K562 (cell line): ENCODE data around the gene MRPS5. TPM values are rescaled to one million over a fixed set of nuclear protein-coding genes. Genes with fewer than 3 reads are reported as not detected.

ENCODE experiments used
- CTBP1 ChIP-seq: fragments of 450-650 bp; IDR thresholded peaks from 2 replicates; pipeline ENCODE4 v1.6.1; 2016; ENCODE audit warnings: borderline replicate concordance
- DLX4 ChIP-seq: fragments of 250-450 bp; sonication (Bioruptor Pico); IDR thresholded peaks from 2 replicates; pipeline ENCODE4 v1.6.1; 2021; ENCODE audit warnings: mild to moderate bottlenecking
- GATA2 ChIP-seq: sonication (generic); formaldehyde crosslinking; IDR thresholded peaks from 2 replicates; pipeline ENCODE4 v1.4.0; 2020; ENCODE audit warnings: mild to moderate bottlenecking, missing genetic modification reagents
- HNRNPLL ChIP-seq: fragments of 200-400 bp; formaldehyde crosslinking; IDR thresholded peaks from 2 replicates; pipeline ENCODE4 v1.6.1; 2017; ENCODE audit warnings: low read length, low read depth, mild to moderate bottlenecking; ENCODE audit not compliant: poor library complexity, severe bottlenecking
- KDM2B ChIP-seq: fragments of 250-450 bp; sonication (Bioruptor Pico); IDR thresholded peaks from 2 replicates; pipeline ENCODE4 v1.8.0; 2021; ENCODE audit warnings: mild to moderate bottlenecking, moderate library complexity
- KDM5B ChIP-seq: fragments of 200-600 bp; sonication (generic); IDR thresholded peaks from 2 replicates; pipeline ENCODE4 v1.6.1; 2012; ENCODE audit warnings: low read depth, mild to moderate bottlenecking, moderate library complexity, low read length, control low read depth, inconsistent platforms; ENCODE audit not compliant: insufficient replicate concordance
- ZNF639 ChIP-seq, 2 experiments: fragments of 200-800 bp in 1 of 2; sonication (Bioruptor generic) in 1 of 2; sonication (generic) in 1 of 2; formaldehyde crosslinking in 1 of 2; IDR thresholded peaks in 1 of 2; conservative IDR thresholded peaks in 1 of 2; 2 replicates each; pipeline versions ENCODE4 v1.5.0 to v1.6.1; 2016 to 2020; ENCODE audit warnings: missing compliant biosample characterization in 1 of 2, missing genetic modification characterization in 1 of 2, missing genetic modification reagents in 1 of 2
- ZNF695 ChIP-seq: fragments of 450-650 bp; formaldehyde crosslinking; IDR thresholded peaks from 2 replicates; pipeline ENCODE4 v1.4.0; 2020; ENCODE audit warnings: mild to moderate bottlenecking, moderate library complexity
- polyA plus RNA-seq, 8 experiments: library from polyadenylated mRNA; depleted of rRNA in 4 of 8; stranded (reverse) in 5 of 8; unstranded in 3 of 8; fragments of >200 nt; fragmentation: Nextera tagmentation in 2 of 8; fragmentation: Illumina TruSeq in 1 of 8; extraction: Ambion mirVana in 2 of 8; extraction: Trizol in 1 of 8; gene quantifications; 2 replicates each; pipeline versions ENCODE4 v1.2.1 to v1.2.3, GENCODE V29; 2011 to 2014; ENCODE audit warnings: inconsistent platforms in 1 of 8, missing spikeins in 1 of 8
- total RNA-seq, 7 experiments: library from RNA; depleted of rRNA in 6 of 7; stranded (reverse); fragments of >200 nt in 6 of 7; fragmentation: Illumina TruSeq in 2 of 7; extraction: Trizol in 2 of 7; gene quantifications; 2 replicates each; pipeline versions ENCODE4 v1.2.1 to v1.2.3, GENCODE V29; 2011 to 2021; ENCODE audit warnings: low replicate concordance in 1 of 7
- TF ChIP-seq, protein P1 (sequence below): fragments of 450-650 bp; IDR thresholded peaks from 2 replicates; pipeline ENCODE4 v1.6.1; 2016; ENCODE audit warnings: borderline replicate concordance
- TF ChIP-seq, protein P2 (sequence below): fragments of 450-650 bp; IDR thresholded peaks from 2 replicates; pipeline ENCODE4 v1.6.1; 2016; ENCODE audit warnings: mild to moderate bottlenecking, moderate library complexity

The MRPS5 gene
- total and polyA plus RNA-seq, 9 of the 15 experiments (the other 6 are each of a cell fraction or from before 2014, with no cell fraction given): 85.0 to 162 (median 118) TPM

DNA sequence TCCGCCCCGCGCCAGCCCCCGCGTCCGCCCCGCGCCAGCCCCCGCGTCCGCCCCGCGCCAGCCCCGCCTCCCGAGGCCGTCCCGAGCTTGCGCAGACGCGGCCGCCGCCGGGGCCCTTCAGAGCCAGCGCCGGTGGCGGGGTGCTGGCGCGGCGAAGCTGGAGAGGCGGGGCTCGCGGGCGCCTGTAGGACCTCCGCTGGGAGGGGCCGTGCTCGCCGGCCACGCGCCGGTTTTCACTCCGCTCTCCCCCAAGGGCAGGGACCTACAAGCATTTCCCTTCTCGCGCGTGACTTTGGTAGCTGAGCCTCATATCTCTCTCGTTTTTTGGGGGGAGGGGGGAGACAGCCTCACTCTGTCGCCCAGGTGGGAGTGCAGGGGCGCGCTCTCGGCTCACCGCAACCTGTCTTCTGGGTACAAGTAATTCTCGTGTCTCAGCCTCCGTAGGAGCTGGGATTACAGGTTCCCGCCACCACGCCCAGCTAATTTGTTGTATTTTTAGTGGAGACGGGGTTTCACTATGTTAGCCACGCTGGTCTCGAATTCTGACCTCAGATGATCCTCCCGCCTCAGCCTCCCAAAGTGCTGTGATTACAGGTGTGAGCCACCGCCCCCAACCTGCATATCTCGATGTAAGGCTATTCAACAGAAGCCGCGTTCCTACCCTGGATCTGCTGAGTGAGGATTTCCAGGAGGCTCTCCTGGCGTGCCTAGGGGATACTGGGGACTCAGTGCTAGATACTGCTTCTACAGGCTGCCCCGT lies 38.3 kb upstream of the MRPS5 start, which contains the start of gene ZNF514 (continued):
- peak in 1 of 2 experiments; percentile 63; a peak in 1 of 4 replicates for TF ChIP-seq ZNF639 (CRISPR knock-in tag; conservative IDR thresholded peaks at IDR 0.05 in 1 of 2, IDR thresholded peaks at IDR 0.05 in 1 of 2)
- TF ChIP-seq, protein P1, sequence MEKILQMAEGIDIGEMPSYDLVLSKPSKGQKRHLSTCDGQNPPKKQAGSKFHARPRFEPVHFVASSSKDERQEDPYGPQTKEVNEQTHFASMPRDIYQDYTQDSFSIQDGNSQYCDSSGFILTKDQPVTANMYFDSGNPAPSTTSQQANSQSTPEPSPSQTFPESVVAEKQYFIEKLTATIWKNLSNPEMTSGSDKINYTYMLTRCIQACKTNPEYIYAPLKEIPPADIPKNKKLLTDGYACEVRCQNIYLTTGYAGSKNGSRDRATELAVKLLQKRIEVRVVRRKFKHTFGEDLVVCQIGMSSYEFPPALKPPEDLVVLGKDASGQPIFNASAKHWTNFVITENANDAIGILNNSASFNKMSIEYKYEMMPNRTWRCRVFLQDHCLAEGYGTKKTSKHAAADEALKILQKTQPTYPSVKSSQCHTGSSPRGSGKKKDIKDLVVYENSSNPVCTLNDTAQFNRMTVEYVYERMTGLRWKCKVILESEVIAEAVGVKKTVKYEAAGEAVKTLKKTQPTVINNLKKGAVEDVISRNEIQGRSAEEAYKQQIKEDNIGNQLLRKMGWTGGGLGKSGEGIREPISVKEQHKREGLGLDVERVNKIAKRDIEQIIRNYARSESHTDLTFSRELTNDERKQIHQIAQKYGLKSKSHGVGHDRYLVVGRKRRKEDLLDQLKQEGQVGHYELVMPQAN: no peak
- no peak for TF ChIP-seq KDM2B (CRISPR knock-in tag)
- no peak for TF ChIP-seq ZNF695
- no peak for TF ChIP-seq DLX4 (CRISPR knock-in tag)
- TF ChIP-seq GATA2 (CRISPR knock-in tag): no peak
- peak; percentile 63 for TF ChIP-seq KDM5B
- TF ChIP-seq, protein P2, sequence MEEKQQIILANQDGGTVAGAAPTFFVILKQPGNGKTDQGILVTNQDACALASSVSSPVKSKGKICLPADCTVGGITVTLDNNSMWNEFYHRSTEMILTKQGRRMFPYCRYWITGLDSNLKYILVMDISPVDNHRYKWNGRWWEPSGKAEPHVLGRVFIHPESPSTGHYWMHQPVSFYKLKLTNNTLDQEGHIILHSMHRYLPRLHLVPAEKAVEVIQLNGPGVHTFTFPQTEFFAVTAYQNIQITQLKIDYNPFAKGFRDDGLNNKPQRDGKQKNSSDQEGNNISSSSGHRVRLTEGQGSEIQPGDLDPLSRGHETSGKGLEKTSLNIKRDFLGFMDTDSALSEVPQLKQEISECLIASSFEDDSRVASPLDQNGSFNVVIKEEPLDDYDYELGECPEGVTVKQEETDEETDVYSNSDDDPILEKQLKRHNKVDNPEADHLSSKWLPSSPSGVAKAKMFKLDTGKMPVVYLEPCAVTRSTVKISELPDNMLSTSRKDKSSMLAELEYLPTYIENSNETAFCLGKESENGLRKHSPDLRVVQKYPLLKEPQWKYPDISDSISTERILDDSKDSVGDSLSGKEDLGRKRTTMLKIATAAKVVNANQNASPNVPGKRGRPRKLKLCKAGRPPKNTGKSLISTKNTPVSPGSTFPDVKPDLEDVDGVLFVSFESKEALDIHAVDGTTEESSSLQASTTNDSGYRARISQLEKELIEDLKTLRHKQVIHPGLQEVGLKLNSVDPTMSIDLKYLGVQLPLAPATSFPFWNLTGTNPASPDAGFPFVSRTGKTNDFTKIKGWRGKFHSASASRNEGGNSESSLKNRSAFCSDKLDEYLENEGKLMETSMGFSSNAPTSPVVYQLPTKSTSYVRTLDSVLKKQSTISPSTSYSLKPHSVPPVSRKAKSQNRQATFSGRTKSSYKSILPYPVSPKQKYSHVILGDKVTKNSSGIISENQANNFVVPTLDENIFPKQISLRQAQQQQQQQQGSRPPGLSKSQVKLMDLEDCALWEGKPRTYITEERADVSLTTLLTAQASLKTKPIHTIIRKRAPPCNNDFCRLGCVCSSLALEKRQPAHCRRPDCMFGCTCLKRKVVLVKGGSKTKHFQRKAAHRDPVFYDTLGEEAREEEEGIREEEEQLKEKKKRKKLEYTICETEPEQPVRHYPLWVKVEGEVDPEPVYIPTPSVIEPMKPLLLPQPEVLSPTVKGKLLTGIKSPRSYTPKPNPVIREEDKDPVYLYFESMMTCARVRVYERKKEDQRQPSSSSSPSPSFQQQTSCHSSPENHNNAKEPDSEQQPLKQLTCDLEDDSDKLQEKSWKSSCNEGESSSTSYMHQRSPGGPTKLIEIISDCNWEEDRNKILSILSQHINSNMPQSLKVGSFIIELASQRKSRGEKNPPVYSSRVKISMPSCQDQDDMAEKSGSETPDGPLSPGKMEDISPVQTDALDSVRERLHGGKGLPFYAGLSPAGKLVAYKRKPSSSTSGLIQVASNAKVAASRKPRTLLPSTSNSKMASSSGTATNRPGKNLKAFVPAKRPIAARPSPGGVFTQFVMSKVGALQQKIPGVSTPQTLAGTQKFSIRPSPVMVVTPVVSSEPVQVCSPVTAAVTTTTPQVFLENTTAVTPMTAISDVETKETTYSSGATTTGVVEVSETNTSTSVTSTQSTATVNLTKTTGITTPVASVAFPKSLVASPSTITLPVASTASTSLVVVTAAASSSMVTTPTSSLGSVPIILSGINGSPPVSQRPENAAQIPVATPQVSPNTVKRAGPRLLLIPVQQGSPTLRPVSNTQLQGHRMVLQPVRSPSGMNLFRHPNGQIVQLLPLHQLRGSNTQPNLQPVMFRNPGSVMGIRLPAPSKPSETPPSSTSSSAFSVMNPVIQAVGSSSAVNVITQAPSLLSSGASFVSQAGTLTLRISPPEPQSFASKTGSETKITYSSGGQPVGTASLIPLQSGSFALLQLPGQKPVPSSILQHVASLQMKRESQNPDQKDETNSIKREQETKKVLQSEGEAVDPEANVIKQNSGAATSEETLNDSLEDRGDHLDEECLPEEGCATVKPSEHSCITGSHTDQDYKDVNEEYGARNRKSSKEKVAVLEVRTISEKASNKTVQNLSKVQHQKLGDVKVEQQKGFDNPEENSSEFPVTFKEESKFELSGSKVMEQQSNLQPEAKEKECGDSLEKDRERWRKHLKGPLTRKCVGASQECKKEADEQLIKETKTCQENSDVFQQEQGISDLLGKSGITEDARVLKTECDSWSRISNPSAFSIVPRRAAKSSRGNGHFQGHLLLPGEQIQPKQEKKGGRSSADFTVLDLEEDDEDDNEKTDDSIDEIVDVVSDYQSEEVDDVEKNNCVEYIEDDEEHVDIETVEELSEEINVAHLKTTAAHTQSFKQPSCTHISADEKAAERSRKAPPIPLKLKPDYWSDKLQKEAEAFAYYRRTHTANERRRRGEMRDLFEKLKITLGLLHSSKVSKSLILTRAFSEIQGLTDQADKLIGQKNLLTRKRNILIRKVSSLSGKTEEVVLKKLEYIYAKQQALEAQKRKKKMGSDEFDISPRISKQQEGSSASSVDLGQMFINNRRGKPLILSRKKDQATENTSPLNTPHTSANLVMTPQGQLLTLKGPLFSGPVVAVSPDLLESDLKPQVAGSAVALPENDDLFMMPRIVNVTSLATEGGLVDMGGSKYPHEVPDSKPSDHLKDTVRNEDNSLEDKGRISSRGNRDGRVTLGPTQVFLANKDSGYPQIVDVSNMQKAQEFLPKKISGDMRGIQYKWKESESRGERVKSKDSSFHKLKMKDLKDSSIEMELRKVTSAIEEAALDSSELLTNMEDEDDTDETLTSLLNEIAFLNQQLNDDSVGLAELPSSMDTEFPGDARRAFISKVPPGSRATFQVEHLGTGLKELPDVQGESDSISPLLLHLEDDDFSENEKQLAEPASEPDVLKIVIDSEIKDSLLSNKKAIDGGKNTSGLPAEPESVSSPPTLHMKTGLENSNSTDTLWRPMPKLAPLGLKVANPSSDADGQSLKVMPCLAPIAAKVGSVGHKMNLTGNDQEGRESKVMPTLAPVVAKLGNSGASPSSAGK: peak; percentile 38
- peak; percentile 36; the same call in 1 of the 2 replicates for TF ChIP-seq CTBP1
- TF ChIP-seq HNRNPLL: peak; percentile 36
